Neural progenitor cell (in vitro differentiated cells): ENCODE results near the gene MACO1. TPM values are rescaled to one million over a fixed set of nuclear protein-coding genes. Genes with fewer than 3 reads are reported as not detected.

Experiments
- DNase-seq: peaks from one replicate; pipeline ENCODE4 v3.0.0-alpha.2; 2016; ENCODE audit warnings: low spot score
- H2AFZ ChIP-seq: fragments of 200-600 bp; sonication (generic); replicated peaks from 2 replicates; pipeline ENCODE4 v1.6.1; 2016; ENCODE audit warnings: antibody characterized with exemption
- H3F3A ChIP-seq: fragments of 200-600 bp; sonication (generic); 2 replicates; pipeline ENCODE4 v1.6.1; 2016; ENCODE audit warnings: antibody characterized with exemption, low read depth
- H3K27ac ChIP-seq: fragments of 200-600 bp; sonication (generic); 2 replicates; pipeline ENCODE4 v1.5.1; 2016; ENCODE audit warnings: mild to moderate bottlenecking
- H3K27me3 ChIP-seq: fragments of 200-600 bp; sonication (generic); 2 replicates; pipeline ENCODE4 v1.6.1; 2016; ENCODE audit warnings: mild to moderate bottlenecking, moderate library complexity
- H3K36me3 ChIP-seq: fragments of 200-600 bp; sonication (generic); 2 replicates; pipeline ENCODE4 v1.5.1; 2016
- H3K4me1 ChIP-seq: fragments of 200-600 bp; sonication (generic); 2 replicates; pipeline ENCODE4 v1.6.1; 2016; ENCODE audit warnings: mixed run types
- H3K4me2 ChIP-seq: fragments of 200-600 bp; sonication (generic); 2 replicates; pipeline ENCODE4 v1.6.1; 2016
- H3K4me3 ChIP-seq: fragments of 200-600 bp; sonication (generic); 2 replicates; pipeline ENCODE4 v1.5.1; 2016
- H3K79me2 ChIP-seq: fragments of 200-600 bp; sonication (generic); 2 replicates; pipeline ENCODE4 v1.6.1; 2016; ENCODE audit warnings: low read depth
- H3K9ac ChIP-seq: fragments of 200-600 bp; sonication (generic); 2 replicates; pipeline ENCODE4 v1.6.1; 2016
- H3K9me3 ChIP-seq: fragments of 200-600 bp; sonication (generic); 2 replicates; pipeline ENCODE4 v1.5.1; 2016; ENCODE audit warnings: low read depth
- H4K20me1 ChIP-seq: fragments of 200-600 bp; sonication (generic); 2 replicates; pipeline ENCODE4 v1.6.1; 2016; ENCODE audit warnings: low read depth
- H3K27ac Mint-ChIP-seq: 3 replicates; pipeline ENCODE4 v1.8.0; 2021; ENCODE audit warnings: mixed read lengths
- H3K27me3 Mint-ChIP-seq: 2 replicates; pipeline ENCODE4 v1.8.0; 2022; ENCODE audit warnings: low read depth, mild to moderate bottlenecking, inconsistent platforms, moderate library complexity, mixed read lengths; ENCODE audit not compliant: insufficient read depth
- H3K36me3 Mint-ChIP-seq: 3 replicates; pipeline ENCODE4 v1.8.0; 2021; ENCODE audit warnings: mixed read lengths
- H3K4me1 Mint-ChIP-seq: 3 replicates; pipeline ENCODE4 v1.8.0; 2021; ENCODE audit warnings: mixed read lengths
- H3K4me3 Mint-ChIP-seq: 3 replicates; pipeline ENCODE4 v1.8.0; 2021; ENCODE audit warnings: mild to moderate bottlenecking, moderate library complexity, mixed read lengths
- H3K9me3 Mint-ChIP-seq: 3 replicates; pipeline ENCODE4 v1.8.0; 2020; ENCODE audit warnings: mixed read lengths
- CTCF ChIP-seq: fragments of 200-600 bp; sonication (generic); IDR thresholded peaks from 2 replicates; pipeline ENCODE4 v1.5.1; 2017; ENCODE audit warnings: antibody characterized with exemption, mild to moderate bottlenecking
- EZH2 ChIP-seq: fragments of 200-600 bp; sonication (generic); IDR thresholded peaks from 2 replicates; pipeline ENCODE4 v1.6.1; 2017; ENCODE audit warnings: antibody characterized with exemption, mild to moderate bottlenecking, moderate library complexity
- EZH2phosphoT487 ChIP-seq: fragments of 200-600 bp; sonication (generic); IDR thresholded peaks from 2 replicates; pipeline ENCODE4 v1.6.1; 2017; ENCODE audit warnings: antibody characterized with exemption
- total RNA-seq: library from RNA; depleted of rRNA; stranded (reverse); fragments of >200 nt; gene quantifications from 2 replicates; pipeline ENCODE4 v1.2.3, GENCODE V29; 2015; ENCODE audit warnings: low replicate concordance

The MACO1 gene
- total RNA-seq, 1 donor from 2014 or later: 17.7 TPM

- Histone ChIP-seq H3K27ac (no peak overlapping the region), H3K9me3 (no peaks in the 10 kb centered on the region), H3K4me1 (no peaks in the 10 kb centered on the region), H3K4me2 (no peak overlapping the region), H2AFZ (no peak overlapping the region), H4K20me1 (no peaks in the 10 kb centered on the region), H3F3A (no peaks in the 10 kb centered on the region), H3K9ac (no peak overlapping the region), H3K27me3 (no peaks in the 10 kb centered on the region), H3K79me2 (no peaks in the 10 kb centered on the region), H3K36me3 (no peaks in the 10 kb centered on the region), H3K4me3 (no peak overlapping the region)
- H3K27ac Mint-ChIP-seq: no peak overlapping the region
- peaks cover 14% of the 10 kb centered on the region for H3K36me3 Mint-ChIP-seq
- peaks cover 4% of the 10 kb centered on the region for H3K4me1 Mint-ChIP-seq
- no peaks in the 10 kb centered on the region for H3K9me3 Mint-ChIP-seq
- TF ChIP-seq EZH2: no peak
- no peak for TF ChIP-seq CTCF
- no peak for TF ChIP-seq EZH2phosphoT487
- no peak for DNase-seq
- H3K27me3 Mint-ChIP-seq: no peaks in the 10 kb centered on the region
- no peak overlapping the region for H3K4me3 Mint-ChIP-seq
Observed at GRCh38 chr1:25467616-25468015, 36.9 kb downstream of the MACO1 start.

GRCh38 chr1:25468033-25468432 lies 37.3 kb downstream of the MACO1 start:
- no peak overlapping the region for H3K27ac ChIP-seq
- H3K36me3 Mint-ChIP-seq: peaks cover 14% of the 10 kb centered on the region
- H2AFZ ChIP-seq: no peak overlapping the region
- H3K79me2 ChIP-seq: no peaks in the 10 kb centered on the region
- H3K27me3 Mint-ChIP-seq: no peaks in the 10 kb centered on the region
- H3K4me3 Mint-ChIP-seq: no peak overlapping the region
- no peak overlapping the region for H3K9ac ChIP-seq
- no peak overlapping the region for H3K27ac Mint-ChIP-seq
- no peaks in the 10 kb centered on the region for H3K9me3 Mint-ChIP-seq
- no peak overlapping the region for H3K4me2 ChIP-seq
- DNase-seq: no peak
- no peaks in the 10 kb centered on the region for H4K20me1 ChIP-seq
- H3K4me3 ChIP-seq: no peak overlapping the region
- H3K9me3 ChIP-seq: no peaks in the 10 kb centered on the region
- no peaks in the 10 kb centered on the region for H3K27me3 ChIP-seq
- no peaks in the 10 kb centered on the region for H3K4me1 ChIP-seq
- no peaks in the 10 kb centered on the region for H3F3A ChIP-seq
- TF ChIP-seq EZH2phosphoT487: no peak
- no peak for TF ChIP-seq CTCF
- no peak for TF ChIP-seq EZH2
- no peaks in the 10 kb centered on the region for H3K36me3 ChIP-seq
- H3K4me1 Mint-ChIP-seq: peaks cover 4% of the 10 kb centered on the region

- H3K27ac Mint-ChIP-seq: no peak overlapping the region
- Histone ChIP-seq H2AFZ (no peak overlapping the region), H3K79me2 (no peaks in the 10 kb centered on the region), H4K20me1 (no peaks in the 10 kb centered on the region), H3F3A (no peaks in the 10 kb centered on the region), H3K27ac (no peak overlapping the region), H3K4me3 (no peak overlapping the region), H3K9ac (no peak overlapping the region), H3K4me1 (no peaks in the 10 kb centered on the region), H3K9me3 (no peaks in the 10 kb centered on the region), H3K4me2 (no peak overlapping the region), H3K36me3 (no peaks in the 10 kb centered on the region), H3K27me3 (no peaks in the 10 kb centered on the region)
- H3K4me1 Mint-ChIP-seq: peaks cover 4% of the 10 kb centered on the region
- no peak for DNase-seq
- H3K4me3 Mint-ChIP-seq: no peak overlapping the region
- H3K9me3 Mint-ChIP-seq: no peaks in the 10 kb centered on the region
- no peaks in the 10 kb centered on the region for H3K27me3 Mint-ChIP-seq
- TF ChIP-seq EZH2phosphoT487 (no peak), CTCF (no peak), EZH2 (no peak)
- peaks cover 13% of the 10 kb centered on the region for H3K36me3 Mint-ChIP-seq
Observed at GRCh38 chr1:25469177-25469576, 38.5 kb downstream of the MACO1 start.
